H1 (cell line): ENCODE data around the gene IQCH. TPM values are rescaled to one million over a fixed set of nuclear protein-coding genes. Genes with fewer than 3 reads are reported as not detected.

Experiments
- CTCF ChIA-PET: fragments of 300-600 bp; sonication (Branson Sonifier 250); formaldehyde crosslinking; loops from one replicate; lab custom pipeline; 2021; ENCODE audit not compliant: partially characterized antibody; lab: Charles Lee
- POLR2A ChIA-PET: fragments of 300-600 bp; sonication (Branson Sonifier 250); formaldehyde crosslinking; loops from one replicate; lab custom pipeline; 2021; ENCODE audit warnings: inconsistent platforms; ENCODE audit not compliant: partially characterized antibody; lab: Charles Lee
- DNase-seq, 2 experiments: peaks; one replicate each; pipeline versions ENCODE4 v3.0.0 to v3.0.0-alpha.2; 2010 to 2022; ENCODE audit warnings: low spot score in 2 of 2, low read depth in 1 of 2, mixed read lengths in 1 of 2
- FAIRE-seq: peaks from 2 replicates; lab custom pipeline; 2011; peaks lifted over from hg19 to GRCh38; lab: Jason Lieb, UNC
- H2AFZ ChIP-seq: 2 replicates; pipeline ENCODE4 v1.8.1; 2012; ENCODE audit warnings: low read length, inconsistent platforms
- H2AK5ac ChIP-seq: 2 replicates; pipeline ENCODE4 v1.6.1; 2013; ENCODE audit warnings: low read depth, low read length
- H2BK120ac ChIP-seq: replicated peaks from 2 replicates; pipeline ENCODE3; 2013; ENCODE audit warnings: low read depth, low read length, inconsistent platforms
- H2BK12ac ChIP-seq: 2 replicates; pipeline ENCODE4 v1.6.1; 2013; ENCODE audit warnings: low read depth, low read length
- H2BK15ac ChIP-seq: 2 replicates; pipeline ENCODE4 v1.6.1; 2013; ENCODE audit warnings: low read length
- H2BK20ac ChIP-seq: 2 replicates; pipeline ENCODE4 v1.6.1; 2013; ENCODE audit warnings: low read length
- H2BK5ac ChIP-seq: 2 replicates; pipeline ENCODE4 v1.6.1; 2013; ENCODE audit warnings: low read depth, low read length
- H3K14ac ChIP-seq: 2 replicates; pipeline ENCODE4 v1.6.1; 2013; ENCODE audit warnings: inconsistent platforms; ENCODE audit not compliant: insufficient read length
- H3K18ac ChIP-seq: 2 replicates; pipeline ENCODE4 v1.6.1; 2013; ENCODE audit warnings: low read length; ENCODE audit errors: extremely low read depth
- H3K23ac ChIP-seq: 2 replicates; pipeline ENCODE4 v1.6.1; 2013; ENCODE audit warnings: inconsistent platforms; ENCODE audit not compliant: insufficient read length
- H3K23me2 ChIP-seq: 2 replicates; pipeline ENCODE4 v1.6.1; 2013; ENCODE audit warnings: low read depth, low read length
- H3K27ac ChIP-seq: 2 replicates; pipeline ENCODE4 v1.6.1; 2011; ENCODE audit warnings: low read depth, low read length, inconsistent platforms
- H3K27me3 ChIP-seq, 4 experiments: replicated peaks in 1 of 4; 1 replicate in 1 of 4; 2 replicates in 3 of 4; pipeline versions ENCODE4 v1.6.1 to v1.8.1; 2011 to 2013; ENCODE audit warnings: low read length in 3 of 4, mild to moderate bottlenecking in 3 of 4, inconsistent platforms in 2 of 4, mixed read lengths in 2 of 4, moderate library complexity in 1 of 4; ENCODE audit not compliant: control insufficient read depth in 3 of 4, insufficient read depth in 3 of 4; ENCODE audit errors: extremely low read depth in 1 of 4
- H3K36me3 ChIP-seq, 4 experiments: 2 replicates each; pipeline versions ENCODE4 v1.6.1 to v1.8.1; 2011 to 2013; ENCODE audit warnings: mild to moderate bottlenecking in 4 of 4, low read length in 3 of 4, moderate library complexity in 2 of 4, control low read depth in 1 of 4, inconsistent platforms in 1 of 4; ENCODE audit not compliant: insufficient read depth in 4 of 4, control insufficient read depth in 2 of 4
- H3K4ac ChIP-seq: replicated peaks from 2 replicates; pipeline ENCODE3; 2013; ENCODE audit warnings: low read length, low read depth, mixed read lengths, inconsistent platforms; ENCODE audit not compliant: insufficient read length
- H3K4me1 ChIP-seq, 4 experiments: replicated peaks in 1 of 4; 1 replicate in 1 of 4; 2 replicates in 3 of 4; pipeline versions ENCODE4 v1.6.1 to v1.8.1; 2011 to 2013; ENCODE audit warnings: low read length in 3 of 4, inconsistent platforms in 2 of 4, mixed read lengths in 1 of 4; ENCODE audit not compliant: insufficient read depth in 4 of 4, control insufficient read depth in 3 of 4
- H3K4me2 ChIP-seq, 2 experiments: 2 replicates each; pipeline versions ENCODE4 v1.6.1 to v1.8.1; 2011 to 2013; ENCODE audit warnings: low read depth in 2 of 2, low read length in 2 of 2, control low read depth in 1 of 2, inconsistent platforms in 1 of 2, mild to moderate bottlenecking in 1 of 2; ENCODE audit not compliant: insufficient read depth in 1 of 2
- H3K4me3 ChIP-seq, 4 experiments: fragments of 200-600, 300-600 bp in 1 of 4; sonication (generic), shearing (Covaris generic), sonication (Bioruptor Twin) in 1 of 4; 2 replicates each; pipeline versions ENCODE4 v1.5.1 to v1.8.1; 2011 to 2016; ENCODE audit warnings: low read length in 4 of 4, low read depth in 3 of 4, control low read depth in 2 of 4, inconsistent platforms in 2 of 4, mild to moderate bottlenecking in 2 of 4, mixed read lengths in 1 of 4, moderate library complexity in 1 of 4; ENCODE audit not compliant: insufficient read depth in 2 of 4; ENCODE audit errors: extremely low read depth in 1 of 4
- H3K56ac ChIP-seq: replicated peaks from 2 replicates; pipeline ENCODE3; 2013; ENCODE audit warnings: low read depth, mild to moderate bottlenecking, mixed read lengths, low read length, inconsistent platforms; ENCODE audit not compliant: insufficient read length
- H3K79me1 ChIP-seq: 2 replicates; pipeline ENCODE4 v1.6.1; 2013; ENCODE audit warnings: low read depth, low read length, control low read depth
- H3K79me2 ChIP-seq, 2 experiments: 2 replicates each; pipeline versions ENCODE4 v1.6.1 to v1.8.1; 2012 to 2013; ENCODE audit warnings: low read length in 2 of 2, mild to moderate bottlenecking in 2 of 2, inconsistent platforms in 1 of 2; ENCODE audit not compliant: insufficient read depth in 2 of 2, control insufficient read depth in 1 of 2
- H3K9ac ChIP-seq, 4 experiments: replicated peaks in 1 of 4; 1 replicate in 1 of 4; 2 replicates in 3 of 4; pipeline versions ENCODE4 v1.6.1 to v1.8.1; 2011 to 2013; ENCODE audit warnings: low read depth in 3 of 4, low read length in 3 of 4, control low read depth in 2 of 4, mild to moderate bottlenecking in 2 of 4, moderate library complexity in 2 of 4, inconsistent platforms in 1 of 4; ENCODE audit errors: extremely low read depth in 1 of 4
- H3K9me3 ChIP-seq, 2 experiments: 2 replicates each; pipeline versions ENCODE4 v1.6.1 to v1.8.1; 2012 to 2013; ENCODE audit warnings: mild to moderate bottlenecking in 2 of 2, moderate library complexity in 2 of 2, control low read depth in 1 of 2, inconsistent platforms in 1 of 2, low read depth in 1 of 2, low read length in 1 of 2, mixed read lengths in 1 of 2; ENCODE audit not compliant: insufficient read depth in 2 of 2
- H4K20me1 ChIP-seq, 2 experiments: replicated peaks in 1 of 2; 2 replicates each; pipeline versions ENCODE3 to v1.8.1; 2011 to 2013; ENCODE audit warnings: inconsistent platforms in 2 of 2, low read length in 2 of 2, mild to moderate bottlenecking in 1 of 2; ENCODE audit not compliant: insufficient read depth in 2 of 2, control insufficient read depth in 1 of 2
- H4K5ac ChIP-seq: 2 replicates; pipeline ENCODE4 v1.6.1; 2013; ENCODE audit warnings: low read length, low read depth, mixed read lengths, inconsistent platforms; ENCODE audit not compliant: insufficient read length
- H4K8ac ChIP-seq: 2 replicates; pipeline ENCODE4 v1.8.0; 2013; ENCODE audit warnings: mild to moderate bottlenecking, moderate library complexity, low read length, inconsistent platforms; ENCODE audit not compliant: insufficient read depth; ENCODE audit errors: extremely low read depth
- H4K91ac ChIP-seq: replicated peaks from 2 replicates; pipeline ENCODE3; 2013; ENCODE audit warnings: low read length, mixed read lengths, inconsistent platforms; ENCODE audit not compliant: insufficient read length
- CEBPB ChIP-seq: IDR thresholded peaks from 2 replicates; pipeline ENCODE4 v1.6.1; 2012; ENCODE audit warnings: low read depth, low read length
- CTCF ChIP-seq, 3 experiments: IDR thresholded peaks; 1 replicate in 2 of 3; 2 replicates in 1 of 3; pipeline versions ENCODE4 v1.5.1 to v1.6.1; 2011; ENCODE audit warnings: low read length in 3 of 3, mild to moderate bottlenecking in 3 of 3, inconsistent platforms in 2 of 3, low read depth in 1 of 3, moderate library complexity in 1 of 3; ENCODE audit not compliant: insufficient read depth in 1 of 3; ENCODE audit errors: control extremely low read depth in 1 of 3
- MAFK ChIP-seq: IDR thresholded peaks from 2 replicates; pipeline ENCODE4 v1.6.1; 2012; ENCODE audit warnings: low read depth, mild to moderate bottlenecking, improper control_type of control experiment, low read length
- POLR2AphosphoS5 ChIP-seq: IDR thresholded peaks from 2 replicates; pipeline ENCODE4 v1.6.1; 2011; ENCODE audit warnings: low read depth, low read length
- SP4 ChIP-seq: IDR thresholded peaks from 2 replicates; pipeline ENCODE4 v1.6.1; 2012; ENCODE audit warnings: low read length, inconsistent platforms
- YY1 ChIP-seq: IDR thresholded peaks from 2 replicates; pipeline ENCODE4 v1.6.1; 2011; ENCODE audit warnings: low read depth, mild to moderate bottlenecking, low read length
- polyA plus RNA-seq, 7 experiments: library from polyadenylated mRNA; depleted of rRNA in 3 of 7; stranded (reverse) in 5 of 7; unstranded in 2 of 7; fragments of >200 nt in 5 of 7; fragments of 200-250 nt in 2 of 7; gene quantifications; 1 replicate in 5 of 7; 2 replicates in 1 of 7; 4 replicates in 1 of 7; pipeline versions ENCODE4 v1.2.1 to v1.2.3, GENCODE V29; 2011 to 2013; ENCODE audit warnings: missing spikeins in 2 of 7, mixed read lengths in 2 of 7
- total RNA-seq: library from RNA; stranded (reverse); fragmentation: NEBNext Ultra II Directional; extraction: Animal tissue kit (Norgen Biotek cat#: 25700); gene quantifications from 2 replicates; pipeline ENCODE4 v1.2.1, GENCODE V29; 2021

The IQCH gene
- total and polyA plus RNA-seq, 2 of the 8 experiments (the other 6 are each of a cell fraction or from before 2014, with no cell fraction given), result 0.60 to 1.9 TPM

- Histone ChIP-seq H3K4me1 (peaks cover 1 to 10% (median 6%) of the 10 kb centered on the region in 4 experiments; a peak in 5 of 7 replicates), H3K79me1 (no peaks in the 10 kb centered on the region), H3K79me2 (no peaks in the 10 kb centered on the region), H3K27ac (no peak overlapping the region), H3K4me3 (no peak overlapping the region), H4K20me1 (no peaks in the 10 kb centered on the region), H2BK15ac (no peak overlapping the region), H3K9ac (no peak overlapping the region), H2AK5ac (no peak overlapping the region), H4K5ac (no peak overlapping the region), H3K4ac (no peak overlapping the region), H4K91ac (no peak overlapping the region), H2AFZ (no peak overlapping the region), H2BK12ac (no peak overlapping the region), H4K8ac (no peak overlapping the region), H3K23ac (no peak overlapping the region), H3K14ac (no peak overlapping the region), H3K36me3 (no peaks in the 10 kb centered on the region), H2BK20ac (no peak overlapping the region), H2BK120ac (no peak overlapping the region), H3K23me2 (no peaks in the 10 kb centered on the region), H3K4me2 (no peak overlapping the region), H3K56ac (no peak overlapping the region), H3K18ac (no peak overlapping the region), H2BK5ac (no peak overlapping the region), H3K27me3 (no peaks in the 10 kb centered on the region), H3K9me3 (no peaks in the 10 kb centered on the region)
- POLR2A ChIA-PET, result interaction anchor here (0.6 kb wide), 2 partner anchors 140 to 374 kb away, joined by 3 read pairs; no protein-coding TSS in a partner anchor
- FAIRE-seq (no peak), DNase-seq (no peak)
- CTCF ChIA-PET, result interaction anchor here (0.6 to 2.9 kb wide), 6 partner anchors 10 to 787 kb away, joined by 3 to 18 read pairs (median 4); no protein-coding TSS in a partner anchor
- TF ChIP-seq CEBPB (no peak), CTCF (IDR thresholded peaks at IDR 0.05; ENCODE audit: control extremely low read depth in 1 of 3, insufficient read depth in 1 of 3, low read depth in 1 of 3, low read length in 3 of 3) (no peak), YY1 (no peak), POLR2AphosphoS5 (no peak), MAFK (no peak), SP4 (no peak)
These were observed 156.9 kb downstream of the IQCH start for GRCh38 chr15:67411486-67411885.
